HEK293 (cell line): ENCODE data around the gene ZNHIT1.

Experiments used
- CTCF ChIA-PET: fragments of 350-600 bp; formaldehyde crosslinking; extraction: SDS; loops from one replicate; lab custom pipeline; 2021; ENCODE audit warnings: antibody characterized with exemption; lab: Yijun Ruan, JAX
- POLR2A ChIA-PET: fragments of 300-600 bp; formaldehyde crosslinking; extraction: SDS; loops from one replicate; lab custom pipeline; 2020; ENCODE audit warnings: antibody characterized with exemption, inconsistent platforms; lab: Yijun Ruan, JAX
- H3K27ac ChIP-seq: fragments of 200-500 bp; sonication (Bioruptor generic); 2 replicates; pipeline ENCODE4 v1.5.1; 2014; ENCODE audit warnings: low read depth, low read length, control low read depth, inconsistent platforms; ENCODE audit errors: extremely low read depth
- H3K36me3 ChIP-seq, 2 experiments: fragments of 200-500 bp in 1 of 2; sonication (Bioruptor generic) in 1 of 2; 1 replicate in 1 of 2; 2 replicates in 1 of 2; pipeline ENCODE4 v1.5.1; 2014 to 2017; ENCODE audit warnings: inconsistent platforms in 2 of 2, low read length in 2 of 2; ENCODE audit not compliant: control insufficient read depth in 2 of 2, insufficient read depth in 1 of 2
- H3K4me1 ChIP-seq: fragments of 200-500 bp; sonication (Bioruptor generic); 2 replicates; pipeline ENCODE4 v1.5.1; 2014; ENCODE audit warnings: mild to moderate bottlenecking, low read length, inconsistent platforms; ENCODE audit not compliant: control insufficient read depth, insufficient read depth
- H3K4me3 ChIP-seq: 2 replicates; pipeline ENCODE4 v1.5.1; 2011; ENCODE audit warnings: low read depth, mild to moderate bottlenecking, control low read depth, low read length, moderate library complexity
- H3K9me3 ChIP-seq: fragments of 200-500 bp; sonication (Bioruptor generic); 2 replicates; pipeline ENCODE4 v1.5.1; 2014; ENCODE audit warnings: low read depth, low read length, inconsistent platforms; ENCODE audit not compliant: control insufficient read depth, insufficient read depth
- GLIS2 ChIP-seq: fragments of 450-650 bp; formaldehyde crosslinking; IDR thresholded peaks from 2 replicates; pipeline ENCODE4 v1.5.1; 2016; ENCODE audit warnings: missing biosample characterization, missing genetic modification characterization
- HOXA7 ChIP-seq: sonication (generic); formaldehyde crosslinking; IDR thresholded peaks from 2 replicates; pipeline ENCODE4 v1.8.1; 2022; ENCODE audit warnings: missing genetic modification reagents, borderline replicate concordance
- HOXC10 ChIP-seq: sonication (generic); formaldehyde crosslinking; IDR thresholded peaks from 2 replicates; pipeline ENCODE4 v1.8.1; 2023; ENCODE audit warnings: mild to moderate bottlenecking, missing genetic modification reagents
- HOXD13 ChIP-seq: sonication (generic); formaldehyde crosslinking; IDR thresholded peaks from 2 replicates; pipeline ENCODE4 v1.8.0; 2022; ENCODE audit warnings: missing genetic modification reagents, borderline replicate concordance
- PRDM2 ChIP-seq: fragments of 450-650 bp; formaldehyde crosslinking; IDR thresholded peaks from 2 replicates; pipeline ENCODE4 v1.5.1; 2016; ENCODE audit warnings: missing biosample characterization, missing genetic modification characterization, borderline replicate concordance
- SCRT1 ChIP-seq: fragments of 450-650 bp; formaldehyde crosslinking; IDR thresholded peaks from 2 replicates; pipeline ENCODE4 v1.5.1; 2016; ENCODE audit warnings: missing biosample characterization, missing genetic modification characterization, borderline replicate concordance
- SCRT2 ChIP-seq: fragments of 450-650 bp; formaldehyde crosslinking; IDR thresholded peaks from 2 replicates; pipeline ENCODE4 v1.5.1; 2016; ENCODE audit warnings: missing biosample characterization, missing genetic modification characterization
- YY1 ChIP-seq: fragments of 450-650 bp; formaldehyde crosslinking; IDR thresholded peaks from 2 replicates; pipeline ENCODE4 v1.5.1; 2018; ENCODE audit warnings: missing biosample characterization, missing genetic modification characterization
- ZNF18 ChIP-seq: fragments of 450-650 bp; formaldehyde crosslinking; IDR thresholded peaks from 2 replicates; pipeline ENCODE4 v1.5.1; 2016; ENCODE audit warnings: missing biosample characterization, missing genetic modification characterization
- ZNF26 ChIP-seq: fragments of 450-650 bp; formaldehyde crosslinking; IDR thresholded peaks from 2 replicates; pipeline ENCODE4 v1.5.1; 2016; ENCODE audit warnings: missing biosample characterization, missing genetic modification characterization
- ZNF335 ChIP-seq: fragments of 450-650 bp; formaldehyde crosslinking; conservative IDR thresholded peaks from 2 replicates; pipeline ENCODE4 v1.5.1; 2016; ENCODE audit warnings: missing biosample characterization, missing genetic modification characterization
- ZNF416 ChIP-seq: fragments of 450-650 bp; formaldehyde crosslinking; IDR thresholded peaks from 2 replicates; pipeline ENCODE4 v1.5.1; 2016; ENCODE audit warnings: missing biosample characterization, missing genetic modification characterization
- ZNF600 ChIP-seq: fragments of 450-650 bp; formaldehyde crosslinking; IDR thresholded peaks from 2 replicates; pipeline ENCODE4 v1.5.1; 2016; ENCODE audit warnings: missing biosample characterization, missing genetic modification characterization
- ZNF623 ChIP-seq: fragments of 450-650 bp; formaldehyde crosslinking; IDR thresholded peaks from 2 replicates; pipeline ENCODE4 v1.5.1; 2016; ENCODE audit warnings: missing biosample characterization, missing genetic modification characterization
- ZNF664 ChIP-seq: fragments of 450-650 bp; formaldehyde crosslinking; IDR thresholded peaks from 2 replicates; pipeline ENCODE4 v1.5.1; 2016; ENCODE audit warnings: missing biosample characterization, missing genetic modification characterization
- ZNF830 ChIP-seq: fragments of 450-650 bp; IDR thresholded peaks from 2 replicates; pipeline ENCODE4 v1.5.0; 2018; ENCODE audit warnings: missing biosample characterization, missing genetic modification characterization, low read depth, mild to moderate bottlenecking, moderate library complexity
- ZSCAN5A ChIP-seq: fragments of 450-650 bp; formaldehyde crosslinking; IDR thresholded peaks from 2 replicates; pipeline ENCODE4 v1.5.1; 2016; ENCODE audit warnings: missing biosample characterization, missing genetic modification characterization

ZNHIT1 gene

GRCh38 chr7:101218236-101219125 is 516 bp downstream of the ZNHIT1 start (continued):
- 0 out of 2 replicates have a peak, but pooled peaks have one; percentile 43 for TF ChIP-seq ZNF600 (tag by site-specific recombination)
- no peak for TF ChIP-seq HOXA7 (CRISPR knock-in tag)
- TF ChIP-seq ZNF664 (tag by site-specific recombination) = no peak
- no peak for TF ChIP-seq YY1 (tag by site-specific recombination)
- no peak for TF ChIP-seq PRDM2 (tag by site-specific recombination)
- TF ChIP-seq ZNF335 (tag by site-specific recombination) = peak; percentile 99
- no peak for TF ChIP-seq ZNF416 (tag by site-specific recombination)
- TF ChIP-seq GLIS2 (tag by site-specific recombination) = no peak

- H3K4me1 ChIP-seq = no peaks in the 10 kb centered on the region
- ChIA-PET POLR2A (no interaction called here), CTCF (interaction anchor here (1.9 to 2.1 kb wide), 2 partner anchors 24 to 28 kb away, joined by 6 to 13 read pairs; partner anchors contain the start of gene FIS1)
- no peak overlapping the region for H3K4me3 ChIP-seq
- no peak overlapping the region for H3K27ac ChIP-seq
- H3K9me3 ChIP-seq = no peaks in the 10 kb centered on the region
- H3K36me3 ChIP-seq = peaks cover 3 to 26% of the 10 kb centered on the region in 2 experiments; a peak in 2 of 3 replicates
- TF ChIP-seq SCRT2 = peak; percentile 79
- TF ChIP-seq ZSCAN5A = no peak
- TF ChIP-seq HOXC10 (CRISPR knock-in tag) = no peak
- TF ChIP-seq SCRT1 (tag by site-specific recombination) = 0 out of 2 replicates have a peak, but pooled peaks have one; percentile 20
These were observed 2.3 kb downstream of the ZNHIT1 start for GRCh38 chr7:101220295-101220694.

- Histone ChIP-seq H3K36me3 (peaks cover 3 to 20% of the 10 kb centered on the region in 2 experiments; a peak in 2 of 3 replicates), H3K4me1 (no peaks in the 10 kb centered on the region), H3K4me3 (no peak overlapping the region), H3K9me3 (no peaks in the 10 kb centered on the region), H3K27ac (no peak overlapping the region)
- ChIA-PET POLR2A (interaction anchor here (0.5 kb wide), 1 partner anchor 514 kb away, joined by 3 read pairs; no protein-coding TSS in a partner anchor), CTCF (interaction anchor here (0.5 to 1.3 kb wide), 3 partner anchors 8 to 91 kb away, joined by 3 read pairs; no protein-coding TSS in a partner anchor)
- TF ChIP-seq ZNF18 = no peak
- TF ChIP-seq ZNF664 (tag by site-specific recombination) = no peak
- no peak for TF ChIP-seq ZNF830 (tag by site-specific recombination)
- no peak for TF ChIP-seq ZNF623 (tag by site-specific recombination)
- TF ChIP-seq ZNF600 (tag by site-specific recombination) = no peak
- TF ChIP-seq HOXD13 = no peak
- TF ChIP-seq ZNF26 (tag by site-specific recombination) = no peak
These were observed 4.4 kb downstream of the ZNHIT1 start for GRCh38 chr7:101222275-101222830.
